H1 (cell line): Measurements from ENCODE around the gene IGLL1. TPM values are rescaled to one million over a fixed set of nuclear protein-coding genes. Genes with fewer than 3 reads are reported as not detected.

Source experiments
- ATF2 ChIP-seq: IDR thresholded peaks from 2 replicates; pipeline ENCODE4 v1.6.1; 2012; ENCODE audit warnings: low read length, inconsistent platforms
- CHD1 ChIP-seq: IDR thresholded peaks from 2 replicates; pipeline ENCODE4 v1.6.1; 2012; ENCODE audit warnings: low read depth, low read length, improper control_type of control experiment
- EZH2 ChIP-seq: fragments of 200-600 bp; sonication (generic); IDR thresholded peaks from 2 replicates; pipeline ENCODE4 v1.7.1; 2012; ENCODE audit warnings: low read depth, mild to moderate bottlenecking, moderate library complexity, low read length, inconsistent platforms; ENCODE audit not compliant: severe bottlenecking
- GTF2F1 ChIP-seq: IDR thresholded peaks from 2 replicates; pipeline ENCODE4 v1.6.1; 2012; ENCODE audit warnings: low read depth, low read length, improper control_type of control experiment, borderline replicate concordance
- POLR2AphosphoS5 ChIP-seq: IDR thresholded peaks from 2 replicates; pipeline ENCODE4 v1.6.1; 2011; ENCODE audit warnings: low read depth, low read length
- POU5F1 ChIP-seq: IDR thresholded peaks from 2 replicates; pipeline ENCODE4 v1.6.1; 2011; ENCODE audit warnings: low read depth, mild to moderate bottlenecking, low read length, moderate library complexity
- TEAD4 ChIP-seq: IDR thresholded peaks from 2 replicates; pipeline ENCODE4 v1.6.1; 2012; ENCODE audit warnings: low read depth, low read length, inconsistent platforms, mixed read lengths
- USF2 ChIP-seq: IDR thresholded peaks from 2 replicates; pipeline ENCODE4 v1.6.1; 2011; ENCODE audit warnings: low read length, improper control_type of control experiment
- polyA plus RNA-seq, 7 experiments: library from polyadenylated mRNA; depleted of rRNA in 3 of 7; stranded (reverse) in 5 of 7; unstranded in 2 of 7; fragments of >200 nt in 5 of 7; fragments of 200-250 nt in 2 of 7; gene quantifications; 1 replicate in 5 of 7; 2 replicates in 1 of 7; 4 replicates in 1 of 7; pipeline versions ENCODE4 v1.2.1 to v1.2.3, GENCODE V29; 2011 to 2013; ENCODE audit warnings: missing spikeins in 2 of 7, mixed read lengths in 2 of 7
- total RNA-seq: library from RNA; stranded (reverse); fragmentation: NEBNext Ultra II Directional; extraction: Animal tissue kit (Norgen Biotek cat#: 25700); gene quantifications from 2 replicates; pipeline ENCODE4 v1.2.1, GENCODE V29; 2021
- TF ChIP-seq, protein P1 (sequence below): fragments of 300-600 bp; sonication (generic); IDR thresholded peaks from 2 replicates; pipeline ENCODE4 v1.7.1; 2012; ENCODE audit warnings: low read length, moderate library complexity, mild to moderate bottlenecking, inconsistent platforms; ENCODE audit not compliant: insufficient replicate concordance

IGLL1 gene
- total and polyA plus RNA-seq, 2 of the 8 experiments (the other 6 are each of a cell fraction or from before 2014, with no cell fraction given) = not detected

DNA sequence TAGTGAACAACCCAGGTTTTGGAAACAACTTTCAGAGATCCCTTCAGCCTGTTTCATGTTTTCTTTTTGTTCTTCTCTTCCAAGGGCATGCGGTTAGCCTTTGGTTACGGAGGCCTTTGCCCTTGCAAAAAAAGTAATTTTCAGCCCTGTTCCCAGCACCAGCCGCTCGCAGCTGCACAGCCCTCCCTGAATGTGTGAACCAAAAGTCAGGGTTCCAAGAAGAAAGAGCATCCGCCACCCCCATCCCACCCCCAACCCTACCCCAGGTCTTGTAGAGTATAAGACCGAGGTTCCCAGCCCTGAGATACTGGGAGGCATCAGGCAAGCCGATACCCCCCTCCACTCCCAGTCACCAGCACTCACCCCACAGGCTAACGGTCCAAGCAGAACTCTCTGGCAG, 56.4 kb downstream of the IGLL1 start (continued):
- TF ChIP-seq, protein P1, sequence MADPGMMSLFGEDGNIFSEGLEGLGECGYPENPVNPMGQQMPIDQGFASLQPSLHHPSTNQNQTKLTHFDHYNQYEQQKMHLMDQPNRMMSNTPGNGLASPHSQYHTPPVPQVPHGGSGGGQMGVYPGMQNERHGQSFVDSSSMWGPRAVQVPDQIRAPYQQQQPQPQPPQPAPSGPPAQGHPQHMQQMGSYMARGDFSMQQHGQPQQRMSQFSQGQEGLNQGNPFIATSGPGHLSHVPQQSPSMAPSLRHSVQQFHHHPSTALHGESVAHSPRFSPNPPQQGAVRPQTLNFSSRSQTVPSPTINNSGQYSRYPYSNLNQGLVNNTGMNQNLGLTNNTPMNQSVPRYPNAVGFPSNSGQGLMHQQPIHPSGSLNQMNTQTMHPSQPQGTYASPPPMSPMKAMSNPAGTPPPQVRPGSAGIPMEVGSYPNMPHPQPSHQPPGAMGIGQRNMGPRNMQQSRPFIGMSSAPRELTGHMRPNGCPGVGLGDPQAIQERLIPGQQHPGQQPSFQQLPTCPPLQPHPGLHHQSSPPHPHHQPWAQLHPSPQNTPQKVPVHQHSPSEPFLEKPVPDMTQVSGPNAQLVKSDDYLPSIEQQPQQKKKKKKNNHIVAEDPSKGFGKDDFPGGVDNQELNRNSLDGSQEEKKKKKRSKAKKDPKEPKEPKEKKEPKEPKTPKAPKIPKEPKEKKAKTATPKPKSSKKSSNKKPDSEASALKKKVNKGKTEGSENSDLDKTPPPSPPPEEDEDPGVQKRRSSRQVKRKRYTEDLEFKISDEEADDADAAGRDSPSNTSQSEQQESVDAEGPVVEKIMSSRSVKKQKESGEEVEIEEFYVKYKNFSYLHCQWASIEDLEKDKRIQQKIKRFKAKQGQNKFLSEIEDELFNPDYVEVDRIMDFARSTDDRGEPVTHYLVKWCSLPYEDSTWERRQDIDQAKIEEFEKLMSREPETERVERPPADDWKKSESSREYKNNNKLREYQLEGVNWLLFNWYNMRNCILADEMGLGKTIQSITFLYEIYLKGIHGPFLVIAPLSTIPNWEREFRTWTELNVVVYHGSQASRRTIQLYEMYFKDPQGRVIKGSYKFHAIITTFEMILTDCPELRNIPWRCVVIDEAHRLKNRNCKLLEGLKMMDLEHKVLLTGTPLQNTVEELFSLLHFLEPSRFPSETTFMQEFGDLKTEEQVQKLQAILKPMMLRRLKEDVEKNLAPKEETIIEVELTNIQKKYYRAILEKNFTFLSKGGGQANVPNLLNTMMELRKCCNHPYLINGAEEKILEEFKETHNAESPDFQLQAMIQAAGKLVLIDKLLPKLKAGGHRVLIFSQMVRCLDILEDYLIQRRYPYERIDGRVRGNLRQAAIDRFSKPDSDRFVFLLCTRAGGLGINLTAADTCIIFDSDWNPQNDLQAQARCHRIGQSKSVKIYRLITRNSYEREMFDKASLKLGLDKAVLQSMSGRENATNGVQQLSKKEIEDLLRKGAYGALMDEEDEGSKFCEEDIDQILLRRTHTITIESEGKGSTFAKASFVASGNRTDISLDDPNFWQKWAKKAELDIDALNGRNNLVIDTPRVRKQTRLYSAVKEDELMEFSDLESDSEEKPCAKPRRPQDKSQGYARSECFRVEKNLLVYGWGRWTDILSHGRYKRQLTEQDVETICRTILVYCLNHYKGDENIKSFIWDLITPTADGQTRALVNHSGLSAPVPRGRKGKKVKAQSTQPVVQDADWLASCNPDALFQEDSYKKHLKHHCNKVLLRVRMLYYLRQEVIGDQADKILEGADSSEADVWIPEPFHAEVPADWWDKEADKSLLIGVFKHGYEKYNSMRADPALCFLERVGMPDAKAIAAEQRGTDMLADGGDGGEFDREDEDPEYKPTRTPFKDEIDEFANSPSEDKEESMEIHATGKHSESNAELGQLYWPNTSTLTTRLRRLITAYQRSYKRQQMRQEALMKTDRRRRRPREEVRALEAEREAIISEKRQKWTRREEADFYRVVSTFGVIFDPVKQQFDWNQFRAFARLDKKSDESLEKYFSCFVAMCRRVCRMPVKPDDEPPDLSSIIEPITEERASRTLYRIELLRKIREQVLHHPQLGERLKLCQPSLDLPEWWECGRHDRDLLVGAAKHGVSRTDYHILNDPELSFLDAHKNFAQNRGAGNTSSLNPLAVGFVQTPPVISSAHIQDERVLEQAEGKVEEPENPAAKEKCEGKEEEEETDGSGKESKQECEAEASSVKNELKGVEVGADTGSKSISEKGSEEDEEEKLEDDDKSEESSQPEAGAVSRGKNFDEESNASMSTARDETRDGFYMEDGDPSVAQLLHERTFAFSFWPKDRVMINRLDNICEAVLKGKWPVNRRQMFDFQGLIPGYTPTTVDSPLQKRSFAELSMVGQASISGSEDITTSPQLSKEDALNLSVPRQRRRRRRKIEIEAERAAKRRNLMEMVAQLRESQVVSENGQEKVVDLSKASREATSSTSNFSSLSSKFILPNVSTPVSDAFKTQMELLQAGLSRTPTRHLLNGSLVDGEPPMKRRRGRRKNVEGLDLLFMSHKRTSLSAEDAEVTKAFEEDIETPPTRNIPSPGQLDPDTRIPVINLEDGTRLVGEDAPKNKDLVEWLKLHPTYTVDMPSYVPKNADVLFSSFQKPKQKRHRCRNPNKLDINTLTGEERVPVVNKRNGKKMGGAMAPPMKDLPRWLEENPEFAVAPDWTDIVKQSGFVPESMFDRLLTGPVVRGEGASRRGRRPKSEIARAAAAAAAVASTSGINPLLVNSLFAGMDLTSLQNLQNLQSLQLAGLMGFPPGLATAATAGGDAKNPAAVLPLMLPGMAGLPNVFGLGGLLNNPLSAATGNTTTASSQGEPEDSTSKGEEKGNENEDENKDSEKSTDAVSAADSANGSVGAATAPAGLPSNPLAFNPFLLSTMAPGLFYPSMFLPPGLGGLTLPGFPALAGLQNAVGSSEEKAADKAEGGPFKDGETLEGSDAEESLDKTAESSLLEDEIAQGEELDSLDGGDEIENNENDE = no peak
- TF ChIP-seq POLR2AphosphoS5 = no peak
- TF ChIP-seq EZH2 = no peak
- no peak for TF ChIP-seq POU5F1
- TF ChIP-seq USF2 = no peak
- TF ChIP-seq GTF2F1 = no peak
- no peak for TF ChIP-seq CHD1
- TF ChIP-seq TEAD4 = no peak
- TF ChIP-seq ATF2 = no peak
